Occipital lobe (tissue), 2 donors: ENCODE results near the gene FIZ1. TPM values are rescaled to one million over a fixed set of nuclear protein-coding genes. Genes with fewer than 3 reads are reported as not detected.

ENCODE experiments used
- DNase-seq: peaks from one replicate; lab custom pipeline; 2025; lab: John Stamatoyannopoulos, UW
- total RNA-seq: library from RNA; depleted of rRNA; stranded (reverse); fragments of >200 nt; gene quantifications from one replicate; pipeline ENCODE4 v1.2.3, GENCODE V29; 2014

FIZ1 gene
- 4.1 TPM for total RNA-seq

DNA sequence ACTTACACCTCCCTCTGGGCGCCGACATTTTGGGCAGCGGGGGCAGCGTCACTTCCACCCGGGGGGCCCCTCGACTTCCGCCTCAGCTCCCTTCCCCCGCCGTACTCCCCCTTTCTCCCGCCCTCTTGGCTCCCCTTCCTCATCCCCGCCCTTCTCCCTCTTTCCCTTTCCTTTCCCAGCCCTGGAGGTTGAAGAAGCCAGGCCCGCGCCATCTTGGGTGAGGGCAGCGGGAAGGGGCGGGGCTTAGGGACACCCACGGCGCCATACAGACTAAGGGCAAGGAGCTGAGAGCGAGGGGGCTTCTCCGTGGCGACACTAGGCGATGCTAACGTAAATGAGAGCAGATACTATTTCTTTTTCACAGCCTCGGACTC lies at the start of gene FIZ1:
TSS of gene FIZ1 (minus strand) at position 50 of the 374 bp plus-strand sequence. CDS start 1,652 bp downstream, outside the sequence.
- peak; percentile 98 for DNase-seq

GRCh38 chr19:55648585-55649267 lies 49.4 kb upstream of the FIZ1 start:
- no peak for DNase-seq

- DNase-seq = peak; percentile 70
Measured at GRCh38 chr19:55647732-55648584, 48.6 kb upstream of the FIZ1 start, which contains the start of gene CCDC106. TSS of gene CCDC106 (plus strand) at chr19:55648212. CDS start at chr19:55649047, 835 bp downstream.

DNA sequence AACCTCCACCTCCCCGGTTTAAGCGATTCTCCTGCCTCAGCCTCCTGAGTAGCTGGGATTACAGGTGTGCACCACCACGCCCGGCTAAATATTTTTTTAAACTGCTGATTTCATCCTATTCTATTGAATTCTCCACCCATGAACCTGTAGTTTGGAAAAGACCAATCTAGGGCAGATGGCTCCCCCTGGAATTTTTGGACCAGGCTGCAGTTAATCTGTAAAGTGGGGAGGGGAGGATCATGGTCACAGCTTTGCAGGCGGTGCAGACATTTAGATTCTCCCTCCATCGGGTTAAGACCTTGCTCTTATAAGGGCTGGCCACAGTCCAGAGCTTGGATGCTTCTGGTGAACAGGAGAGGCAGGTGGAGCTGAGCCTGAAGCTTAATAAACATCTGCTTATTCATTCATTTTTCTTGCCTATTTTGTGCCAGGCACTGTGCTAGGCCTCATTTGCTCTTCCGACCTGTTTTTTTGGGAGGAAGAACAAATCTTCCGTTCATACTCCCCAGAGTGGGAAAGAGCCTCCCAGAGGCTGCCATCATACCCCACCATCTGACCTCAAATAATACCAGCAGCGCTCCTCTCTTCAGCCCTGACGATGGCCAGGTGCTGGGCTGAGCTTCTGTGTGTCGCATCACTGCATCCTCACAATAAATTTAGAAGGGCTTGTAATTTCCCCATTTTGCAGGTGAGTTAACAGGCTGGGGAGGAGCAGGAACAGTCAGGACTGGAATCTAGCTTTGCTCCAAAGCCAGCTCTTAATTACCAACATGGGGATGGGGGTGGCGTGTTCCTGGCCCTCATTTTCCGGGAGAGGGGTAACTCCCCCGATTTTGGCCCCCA lies 47.8 kb upstream of the FIZ1 start:
- DNase-seq = no peak

DNA sequence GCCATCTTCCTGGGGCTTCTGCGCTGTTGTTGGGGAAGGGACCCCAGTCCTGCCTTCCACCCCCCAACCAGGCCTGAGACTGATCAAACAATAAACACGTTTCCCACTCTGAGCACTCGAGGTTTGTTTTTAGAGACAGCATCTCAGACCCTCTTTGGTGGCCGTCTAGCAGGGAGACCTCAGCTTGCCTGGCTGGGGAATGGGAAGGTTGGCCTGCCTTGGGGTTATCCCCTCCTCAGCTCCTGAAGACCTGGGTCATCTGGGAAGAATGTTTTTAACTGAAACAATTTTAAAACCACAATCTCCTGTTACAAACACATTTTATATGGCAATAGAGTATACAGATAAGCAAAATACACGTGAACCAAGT lies 46.2 kb upstream of the FIZ1 start:
- no peak for DNase-seq

DNA sequence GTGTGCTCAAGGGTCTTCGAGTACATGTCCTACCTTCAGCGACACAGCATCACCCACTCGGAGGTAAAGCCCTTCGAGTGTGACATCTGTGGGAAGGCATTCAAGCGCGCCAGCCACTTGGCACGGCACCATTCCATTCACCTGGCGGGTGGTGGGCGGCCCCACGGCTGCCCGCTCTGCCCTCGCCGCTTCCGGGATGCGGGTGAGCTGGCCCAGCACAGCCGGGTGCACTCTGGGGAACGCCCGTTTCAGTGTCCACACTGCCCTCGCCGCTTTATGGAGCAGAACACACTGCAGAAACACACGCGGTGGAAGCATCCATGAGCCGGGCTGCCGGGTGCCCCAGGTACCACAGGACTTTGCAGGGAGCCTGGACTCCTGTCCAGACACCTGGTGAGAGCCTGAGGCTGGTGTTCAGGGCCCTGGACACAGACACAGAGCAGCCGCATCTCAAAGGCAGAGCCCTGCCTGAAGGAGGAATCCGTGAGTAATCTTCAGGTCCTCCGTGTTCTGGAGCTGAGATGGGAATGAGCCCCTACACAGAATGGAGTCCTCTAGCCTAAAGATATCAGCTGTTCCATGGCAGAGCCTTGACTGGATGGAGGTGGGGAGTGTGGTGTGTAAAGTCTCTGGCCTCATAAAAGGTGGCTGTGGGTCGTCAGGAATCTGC lies 45.7 kb upstream of the FIZ1 start:
- DNase-seq = no peak

- no peak for DNase-seq
Measured at GRCh38 chr19:55644191-55644833, 45.0 kb upstream of the FIZ1 start.

GRCh38 chr19:55643887-55644176 lies 44.5 kb upstream of the FIZ1 start:
- DNase-seq = no peak

DNA sequence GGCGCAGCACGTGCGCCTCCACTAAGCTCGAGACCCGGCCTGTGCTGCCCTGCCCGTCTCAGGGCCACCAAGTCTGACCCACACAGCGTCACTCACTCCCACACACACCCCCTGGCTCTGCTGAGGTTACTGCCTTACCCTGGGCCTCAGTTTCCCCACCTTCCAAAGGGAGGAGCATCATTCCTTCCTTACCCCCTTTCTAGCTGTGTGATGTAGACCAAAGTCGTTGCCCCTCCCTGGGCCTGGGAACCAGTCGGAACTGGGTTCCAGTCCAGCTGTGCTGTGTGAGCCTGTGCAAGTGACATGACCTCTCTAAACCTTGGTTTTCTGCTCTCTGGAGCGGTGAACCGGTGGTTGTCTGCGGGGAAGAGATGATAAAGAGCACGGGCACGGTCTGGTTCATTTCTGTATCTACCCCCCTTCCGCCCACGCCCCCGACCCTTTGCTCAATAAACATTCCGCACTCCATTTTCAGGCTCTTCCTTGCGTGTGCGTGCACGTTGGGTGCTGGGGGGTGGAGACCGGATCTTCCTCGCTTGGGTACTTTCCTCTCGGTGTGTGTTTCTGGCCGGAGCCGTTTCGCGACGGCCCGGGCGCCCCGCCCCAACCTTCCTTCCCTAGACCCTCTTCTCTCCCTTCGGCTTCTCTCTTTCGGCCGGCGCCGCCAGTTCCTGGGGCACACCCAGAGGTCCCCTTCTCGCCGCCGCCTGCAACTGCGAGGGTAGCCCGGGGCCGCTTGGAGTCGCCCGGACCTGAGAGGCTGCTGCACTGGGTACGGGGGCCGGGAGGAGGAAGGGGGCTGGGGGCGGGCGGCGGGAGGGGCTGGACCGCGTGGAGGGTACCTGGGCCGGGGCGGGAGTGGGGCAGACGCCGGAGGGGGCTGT lies 43.9 kb upstream of the FIZ1 start, which contains the start of gene ZNF581:
TSS of gene ZNF581 (plus strand) at position 647 of the 884 bp plus-strand sequence. CDS start 923 bp downstream, outside the sequence.
- DNase-seq = peak; percentile 47

GRCh38 chr19:55642153-55643002 lies 43.1 kb upstream of the FIZ1 start:
- no peak for DNase-seq

DNA sequence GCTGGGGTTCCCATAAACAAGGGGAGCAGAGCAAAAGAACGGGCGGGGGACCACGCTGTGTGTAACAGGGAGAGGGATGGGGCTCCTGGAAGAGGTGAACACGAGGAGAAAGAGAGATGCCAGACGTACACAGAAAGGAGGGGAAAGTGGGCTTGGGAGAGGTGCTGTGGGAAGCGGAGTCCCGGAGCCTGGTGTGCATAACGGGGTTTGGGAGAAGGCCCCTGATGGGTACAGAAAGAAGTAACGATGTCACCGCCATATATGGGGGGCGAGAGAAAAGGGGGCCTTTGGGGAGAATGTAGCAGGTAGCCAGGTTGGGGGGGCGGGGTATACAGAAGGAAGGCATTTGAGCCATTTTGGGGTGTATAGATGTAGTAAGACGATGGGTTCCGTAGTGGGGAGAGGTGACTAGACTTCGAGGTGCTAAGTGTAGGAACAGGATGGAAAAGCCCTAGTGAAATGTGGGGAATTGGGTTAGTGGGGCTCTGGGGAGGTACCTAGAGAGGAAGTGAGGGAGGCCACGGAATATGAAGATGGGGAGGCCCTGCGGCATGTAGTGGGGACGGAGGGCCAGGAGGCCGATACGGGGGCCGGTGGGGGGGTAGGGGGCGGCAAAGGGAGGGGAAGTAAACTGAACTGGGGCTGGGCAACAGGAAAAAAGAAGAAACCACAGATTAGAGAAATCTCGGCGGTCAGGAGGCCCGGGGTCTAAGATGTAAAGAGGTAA lies 42.3 kb upstream of the FIZ1 start:
- DNase-seq = no peak

GRCh38 chr19:55640577-55641425 lies 41.5 kb upstream of the FIZ1 start, which contains the start of gene ZNF580:
TSS of gene ZNF580 (plus strand) at chr19:55641002. CDS start at chr19:55642509, 1,507 bp downstream.
- DNase-seq = peak; percentile 43

DNA sequence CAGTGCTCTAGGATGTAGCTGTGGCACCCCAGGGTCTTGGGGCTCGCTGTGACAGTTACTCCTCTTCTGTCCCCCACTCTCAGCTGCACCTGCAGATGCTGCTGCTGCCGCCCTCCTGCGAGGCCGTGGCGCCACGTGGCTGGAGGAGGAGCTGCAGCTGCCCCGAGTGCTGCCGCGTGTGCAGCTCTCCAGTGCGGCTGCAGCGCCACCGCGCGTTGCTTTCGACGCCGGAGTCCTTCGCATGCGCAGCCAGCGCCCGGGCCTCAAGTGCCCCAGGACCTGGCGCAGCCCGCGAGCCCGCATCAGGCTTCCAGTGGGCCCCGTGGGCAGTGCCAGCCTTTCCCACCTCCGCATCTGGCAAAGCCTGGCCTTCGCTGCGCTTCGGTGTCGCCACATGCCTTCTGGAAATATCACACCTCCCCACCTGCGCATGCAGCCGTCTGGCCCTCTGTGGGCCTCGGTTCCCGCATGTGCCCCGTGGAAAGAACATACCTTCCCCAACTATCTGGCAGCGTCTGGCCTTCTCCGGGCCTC lies 40.8 kb upstream of the FIZ1 start:
- no peak for DNase-seq

DNA sequence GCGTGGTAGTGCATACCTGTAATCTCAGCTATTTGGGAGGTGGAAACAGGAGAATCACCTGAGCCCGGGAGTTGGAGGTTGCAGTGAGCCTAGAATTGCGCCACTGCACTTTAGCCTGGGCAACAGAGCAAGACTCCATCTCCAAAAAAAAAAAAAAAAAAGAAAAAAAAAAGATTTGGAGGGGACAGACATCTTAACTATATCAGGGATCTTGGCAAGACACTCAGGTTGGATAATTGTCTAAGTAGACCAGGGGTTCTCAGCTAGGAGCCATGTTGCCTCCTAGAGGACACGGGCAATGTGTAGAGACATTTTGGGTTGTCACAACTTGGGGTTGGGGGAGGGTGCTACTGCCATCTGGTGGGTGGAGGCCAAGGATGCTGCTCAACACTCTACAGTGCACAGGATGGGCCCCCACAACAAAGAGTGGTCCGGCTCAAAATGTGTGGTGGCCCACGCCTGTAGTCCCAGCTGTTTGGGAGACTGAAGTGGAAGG lies 39.6 kb upstream of the FIZ1 start:
- no peak for DNase-seq

DNA sequence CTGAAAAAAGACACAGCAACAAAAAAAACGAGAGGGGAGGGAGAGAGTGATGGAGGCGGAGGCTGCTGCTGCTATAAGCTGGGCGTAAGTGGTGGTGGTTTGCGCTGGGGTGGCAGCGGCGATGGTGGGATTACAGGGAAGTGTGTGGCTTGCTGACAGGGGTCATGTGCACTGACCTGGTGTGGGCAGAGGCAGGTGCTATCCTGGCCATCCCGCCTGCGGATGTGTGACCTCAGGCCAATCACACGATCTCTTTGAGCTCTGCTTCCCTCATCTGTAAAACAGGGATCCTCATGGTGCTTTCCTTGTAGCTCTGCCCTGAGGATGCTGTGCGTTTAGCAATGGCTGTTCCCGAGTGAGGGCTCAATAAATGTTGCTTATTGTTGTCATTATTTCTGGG lies 38.2 kb upstream of the FIZ1 start:
- DNase-seq = no peak

- DNase-seq = no peak
Measured at GRCh38 chr19:55636723-55637122, 37.4 kb upstream of the FIZ1 start.
